LNCAP (cell line): Measurements from ENCODE around the gene CDK5RAP1.

Experiments
- TF ChIP-seq, protein P1 (sequence below): fragments of 450-650 bp; IDR thresholded peaks from 2 replicates; pipeline ENCODE4 v1.5.1; 2017; ENCODE audit warnings: mild to moderate bottlenecking

Gene CDK5RAP1, protein sequence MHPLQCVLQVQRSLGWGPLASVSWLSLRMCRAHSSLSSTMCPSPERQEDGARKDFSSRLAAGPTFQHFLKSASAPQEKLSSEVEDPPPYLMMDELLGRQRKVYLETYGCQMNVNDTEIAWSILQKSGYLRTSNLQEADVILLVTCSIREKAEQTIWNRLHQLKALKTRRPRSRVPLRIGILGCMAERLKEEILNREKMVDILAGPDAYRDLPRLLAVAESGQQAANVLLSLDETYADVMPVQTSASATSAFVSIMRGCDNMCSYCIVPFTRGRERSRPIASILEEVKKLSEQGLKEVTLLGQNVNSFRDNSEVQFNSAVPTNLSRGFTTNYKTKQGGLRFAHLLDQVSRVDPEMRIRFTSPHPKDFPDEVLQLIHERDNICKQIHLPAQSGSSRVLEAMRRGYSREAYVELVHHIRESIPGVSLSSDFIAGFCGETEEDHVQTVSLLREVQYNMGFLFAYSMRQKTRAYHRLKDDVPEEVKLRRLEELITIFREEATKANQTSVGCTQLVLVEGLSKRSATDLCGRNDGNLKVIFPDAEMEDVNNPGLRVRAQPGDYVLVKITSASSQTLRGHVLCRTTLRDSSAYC

DNA sequence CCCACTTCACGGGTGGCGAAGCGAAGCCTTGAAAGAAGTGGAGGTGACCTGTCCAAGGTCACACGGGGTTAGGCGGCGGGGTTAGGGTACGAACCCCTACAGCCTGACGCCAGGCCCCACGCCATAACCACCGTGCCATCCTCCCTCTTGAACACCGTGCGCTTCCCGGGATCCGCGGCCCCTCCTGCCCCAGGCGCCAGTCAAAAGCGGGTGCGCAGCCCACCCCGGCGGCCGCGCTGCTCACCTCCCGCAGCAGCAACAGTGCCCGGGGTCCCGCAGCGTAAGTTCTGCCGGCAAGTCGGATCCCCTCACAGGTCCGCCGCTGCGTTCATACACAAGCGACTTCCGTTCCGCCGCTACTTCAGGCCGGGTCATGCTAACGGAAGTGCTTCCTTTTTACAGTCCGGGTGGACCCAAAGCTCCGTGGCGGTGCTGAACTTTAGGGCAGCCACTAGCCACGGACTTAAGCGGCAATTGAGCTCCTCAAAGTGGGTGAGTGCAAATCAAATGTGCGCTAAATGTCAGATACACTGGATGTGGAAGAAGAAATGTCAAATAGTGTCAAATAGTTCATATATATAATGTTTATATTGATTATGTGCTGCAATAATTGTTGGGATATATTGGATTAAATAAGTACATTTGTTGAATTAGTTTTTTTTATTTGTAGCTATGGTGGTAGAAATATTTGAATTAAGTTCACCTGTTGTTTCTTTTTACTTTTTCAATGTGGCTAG is at the start of gene CDK5RAP1:
TSS of gene CDK5RAP1 (minus strand) at position 336 of the 737 bp plus-strand sequence. CDS start 4,455 bp downstream, outside the sequence.
- TF ChIP-seq, protein P1, sequence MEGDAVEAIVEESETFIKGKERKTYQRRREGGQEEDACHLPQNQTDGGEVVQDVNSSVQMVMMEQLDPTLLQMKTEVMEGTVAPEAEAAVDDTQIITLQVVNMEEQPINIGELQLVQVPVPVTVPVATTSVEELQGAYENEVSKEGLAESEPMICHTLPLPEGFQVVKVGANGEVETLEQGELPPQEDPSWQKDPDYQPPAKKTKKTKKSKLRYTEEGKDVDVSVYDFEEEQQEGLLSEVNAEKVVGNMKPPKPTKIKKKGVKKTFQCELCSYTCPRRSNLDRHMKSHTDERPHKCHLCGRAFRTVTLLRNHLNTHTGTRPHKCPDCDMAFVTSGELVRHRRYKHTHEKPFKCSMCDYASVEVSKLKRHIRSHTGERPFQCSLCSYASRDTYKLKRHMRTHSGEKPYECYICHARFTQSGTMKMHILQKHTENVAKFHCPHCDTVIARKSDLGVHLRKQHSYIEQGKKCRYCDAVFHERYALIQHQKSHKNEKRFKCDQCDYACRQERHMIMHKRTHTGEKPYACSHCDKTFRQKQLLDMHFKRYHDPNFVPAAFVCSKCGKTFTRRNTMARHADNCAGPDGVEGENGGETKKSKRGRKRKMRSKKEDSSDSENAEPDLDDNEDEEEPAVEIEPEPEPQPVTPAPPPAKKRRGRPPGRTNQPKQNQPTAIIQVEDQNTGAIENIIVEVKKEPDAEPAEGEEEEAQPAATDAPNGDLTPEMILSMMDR: no peak

DNA sequence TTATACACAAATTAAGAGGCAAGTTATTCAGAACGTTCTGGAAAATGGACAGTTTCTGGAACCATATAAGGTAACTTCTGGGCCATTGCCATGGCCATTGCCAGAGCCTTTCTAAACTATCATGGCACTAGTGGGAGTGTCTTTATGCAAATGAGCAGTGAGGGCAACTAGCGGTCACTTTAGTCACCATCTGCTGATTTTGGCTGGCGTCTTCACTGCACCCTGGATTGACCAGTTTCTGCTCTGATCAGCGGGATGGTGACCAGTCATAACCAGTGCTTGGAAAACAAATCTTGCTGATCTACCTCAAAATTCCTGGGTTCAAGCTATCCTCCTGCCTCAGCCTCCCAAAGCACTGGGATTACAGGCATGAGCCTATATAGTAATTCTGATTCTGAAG is 49.5 kb upstream of the CDK5RAP1 start:
- TF ChIP-seq, protein P1: no peak

DNA sequence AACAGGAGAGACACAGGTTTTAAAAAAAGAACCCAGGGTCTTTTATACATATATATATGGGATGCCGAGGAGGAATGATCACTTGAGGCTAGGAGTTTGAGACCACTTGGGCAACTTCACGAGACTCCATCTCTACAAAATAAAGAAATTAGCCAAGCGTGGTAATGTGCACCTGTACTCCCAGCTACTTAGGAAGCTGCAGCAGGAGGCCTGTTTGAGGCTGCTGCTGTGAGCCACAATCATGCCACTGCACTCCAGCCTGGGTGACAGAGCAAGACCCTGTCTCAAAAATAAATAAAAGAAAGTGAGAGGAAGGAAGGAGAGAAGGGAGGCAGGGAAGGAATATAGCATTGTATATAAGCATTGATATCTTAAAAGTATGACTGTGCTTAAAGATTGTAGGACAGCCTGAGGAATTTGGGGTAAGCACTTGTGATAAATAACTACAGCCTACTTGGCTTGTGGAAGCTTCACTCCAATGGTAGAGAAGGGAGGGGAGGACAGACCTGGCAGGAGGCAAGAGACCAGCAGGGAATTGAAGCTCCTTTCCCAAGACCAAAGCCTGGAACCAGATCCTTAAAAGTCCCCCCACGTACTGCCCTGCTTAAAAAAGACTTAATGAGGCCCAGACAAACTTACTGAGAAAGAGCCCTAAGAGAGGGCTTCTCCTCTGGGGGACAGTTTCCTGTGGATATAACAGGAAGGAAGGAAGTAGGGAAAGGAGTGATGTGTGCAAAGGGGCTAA is 44.7 kb upstream of the CDK5RAP1 start:
- TF ChIP-seq, protein P1: no peak

DNA sequence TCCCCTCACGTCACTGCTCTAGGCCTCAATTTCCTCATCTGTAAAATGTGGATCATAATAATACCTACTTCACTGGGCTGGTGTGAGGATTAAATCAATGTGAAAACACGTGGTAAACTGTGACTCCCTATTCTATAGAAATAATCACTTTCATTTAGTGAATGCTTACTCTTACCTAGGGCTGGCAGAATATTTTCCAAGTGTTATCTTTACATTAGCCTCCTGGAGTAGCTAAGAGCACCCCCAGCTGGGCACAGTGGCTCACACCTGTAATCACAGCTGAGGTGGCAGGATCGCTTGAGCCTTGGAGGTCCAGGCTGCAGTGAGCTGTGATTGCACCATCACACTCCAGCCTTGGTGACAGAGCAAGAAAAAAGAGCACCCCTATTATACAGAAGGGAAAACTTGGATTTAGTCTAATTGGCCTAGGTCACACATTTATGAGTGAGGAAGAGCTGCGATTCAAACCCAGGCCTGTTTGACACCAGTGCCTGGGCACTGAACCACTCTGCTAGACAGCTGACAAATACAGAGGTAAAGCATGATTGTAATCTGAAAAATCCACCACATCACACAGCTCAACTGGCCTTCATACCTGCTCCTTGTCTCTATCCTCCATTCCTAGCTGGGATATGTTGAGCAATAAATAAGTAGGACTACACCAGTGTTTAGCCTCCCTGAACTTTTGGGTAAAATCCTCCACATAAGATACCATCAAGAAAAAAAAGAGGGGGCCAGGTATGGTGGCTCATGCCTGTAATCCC is 43.7 kb upstream of the CDK5RAP1 start:
- TF ChIP-seq, protein P1: peak; percentile 20; the same call in 1 of the 2 replicates

DNA sequence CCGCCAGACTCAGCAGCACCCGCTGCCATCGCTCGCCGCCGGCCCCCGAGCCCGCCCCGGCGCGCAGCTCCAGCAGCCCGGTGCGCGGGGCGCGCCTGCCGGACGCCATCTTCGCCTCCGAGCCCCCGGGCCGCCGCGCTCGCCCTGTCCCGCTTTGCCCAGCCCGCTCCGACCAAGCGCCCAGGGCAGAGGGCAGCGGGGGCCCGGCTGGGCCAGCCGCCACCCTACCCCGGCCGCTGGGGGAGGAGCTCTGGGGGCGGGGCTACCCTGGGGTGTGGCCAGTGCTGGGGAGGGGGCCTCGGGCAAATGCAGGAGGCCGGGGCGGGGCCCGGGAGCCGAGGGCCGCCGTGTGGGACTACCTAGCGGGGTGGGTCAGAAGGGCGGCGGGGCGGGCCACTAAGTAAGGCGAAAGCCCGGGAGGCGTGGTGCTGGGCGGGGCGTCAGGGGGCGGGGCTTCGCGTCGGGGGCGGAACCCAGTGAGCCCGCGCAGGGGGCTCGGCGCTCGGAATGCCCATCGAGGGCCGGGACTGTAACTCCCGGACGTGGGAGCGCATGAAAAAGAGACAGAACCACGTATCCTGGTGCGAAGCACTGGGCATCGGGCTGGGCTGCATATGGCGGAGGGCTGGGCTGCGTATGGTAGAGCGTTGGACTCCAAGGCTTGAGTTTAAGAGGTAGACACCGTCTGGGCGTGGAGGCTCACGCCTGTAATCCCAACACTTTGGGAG is 42.4 kb upstream of the CDK5RAP1 start, which contains the start of gene SNTA1:
TSS of gene SNTA1 (minus strand) at position 252 of the 728 bp plus-strand sequence. CDS start at position 109, 143 bp downstream.
- TF ChIP-seq, protein P1: no peak

DNA sequence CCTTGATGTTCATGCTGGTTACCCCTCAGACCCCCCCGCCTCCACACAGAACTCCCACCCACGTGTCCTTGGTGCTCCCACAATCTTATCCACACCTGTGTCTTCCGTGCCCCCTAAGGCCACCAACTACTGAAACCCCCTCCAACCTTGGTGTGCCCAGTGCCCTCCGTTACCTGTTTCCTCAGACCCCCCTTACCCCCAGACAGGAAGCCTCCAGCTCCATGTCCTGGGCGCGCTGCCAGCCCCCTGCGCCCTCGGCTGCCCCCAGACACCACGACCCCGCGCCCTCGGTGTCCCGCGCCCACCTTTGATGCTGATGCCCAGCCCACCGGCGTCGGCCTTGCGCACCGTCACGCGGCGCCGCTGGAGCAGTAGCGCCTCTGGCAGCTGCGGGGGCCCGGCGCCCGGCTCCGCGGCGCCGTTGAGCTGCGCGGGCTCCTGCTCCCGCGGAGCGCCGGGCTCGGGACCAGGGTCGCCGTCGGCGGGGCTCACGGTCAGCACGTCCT is 41.7 kb upstream of the CDK5RAP1 start:
- TF ChIP-seq, protein P1: no peak
